Ammon's horn (tissue), 1 donor: ENCODE results near the gene SMARCA2.

ENCODE experiments used
- DNase-seq: peaks from one replicate; pipeline ENCODE4 v3.0.0-alpha.2; 2016; ENCODE audit warnings: low spot score

SMARCA2 gene

GRCh38 chr9:2174306-2174705, 159.2 kb downstream of the SMARCA2 start:
- peak; percentile 57 for DNase-seq

GRCh38 chr9:2174911-2175310, 159.8 kb downstream of the SMARCA2 start:
- no peak for DNase-seq

GRCh38 chr9:2177121-2177520, 162.0 kb downstream of the SMARCA2 start:
- no peak for DNase-seq

GRCh38 chr9:2178034-2178734, 163.0 kb downstream of the SMARCA2 start:
- no peak for DNase-seq

DNA sequence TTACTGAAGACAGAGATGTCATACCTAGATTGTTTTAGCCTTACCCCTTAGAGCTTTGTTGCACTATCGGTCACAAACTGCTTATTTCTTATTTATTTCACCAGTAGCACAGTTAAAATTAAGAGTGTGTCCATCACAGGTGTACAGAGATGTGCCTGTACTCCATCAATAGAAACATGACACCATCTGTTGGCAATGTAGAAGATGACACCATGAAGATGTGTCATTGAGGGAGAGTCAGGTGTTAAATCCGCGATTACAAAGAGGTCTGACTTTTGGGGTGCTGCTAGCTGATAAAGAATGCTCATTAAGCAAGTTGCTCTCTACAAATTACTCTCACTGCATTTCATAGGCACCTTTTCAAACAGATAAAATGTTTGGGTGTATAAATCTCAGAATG, 164.4 kb downstream of the SMARCA2 start:
- peak; percentile 23 for DNase-seq

- peak; percentile 42 for DNase-seq
These were observed 165.0 kb downstream of the SMARCA2 start for GRCh38 chr9:2180154-2180553.

GRCh38 chr9:2180704-2181103, 165.6 kb downstream of the SMARCA2 start:
- no peak for DNase-seq

DNA sequence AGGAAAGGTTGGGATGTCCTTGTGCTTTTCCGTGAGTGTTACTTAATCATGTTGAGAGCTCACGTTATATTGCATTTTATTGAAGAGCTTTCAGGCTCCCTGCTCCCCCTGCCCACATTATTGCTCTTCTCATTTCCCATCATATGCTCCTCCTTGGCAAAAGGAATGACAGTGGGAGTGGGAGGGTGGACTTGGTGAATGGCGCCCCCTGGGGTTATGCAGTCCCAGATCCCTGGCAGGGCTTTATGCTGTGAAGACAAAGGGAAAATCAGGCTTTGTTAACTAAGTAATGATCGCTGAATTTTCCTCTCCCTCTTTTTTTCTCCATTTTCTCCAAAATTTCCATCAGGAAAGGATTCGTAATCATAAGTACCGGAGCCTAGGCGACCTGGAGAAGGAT, 166.6 kb downstream of the SMARCA2 start:
- peak; percentile 39 for DNase-seq

DNA sequence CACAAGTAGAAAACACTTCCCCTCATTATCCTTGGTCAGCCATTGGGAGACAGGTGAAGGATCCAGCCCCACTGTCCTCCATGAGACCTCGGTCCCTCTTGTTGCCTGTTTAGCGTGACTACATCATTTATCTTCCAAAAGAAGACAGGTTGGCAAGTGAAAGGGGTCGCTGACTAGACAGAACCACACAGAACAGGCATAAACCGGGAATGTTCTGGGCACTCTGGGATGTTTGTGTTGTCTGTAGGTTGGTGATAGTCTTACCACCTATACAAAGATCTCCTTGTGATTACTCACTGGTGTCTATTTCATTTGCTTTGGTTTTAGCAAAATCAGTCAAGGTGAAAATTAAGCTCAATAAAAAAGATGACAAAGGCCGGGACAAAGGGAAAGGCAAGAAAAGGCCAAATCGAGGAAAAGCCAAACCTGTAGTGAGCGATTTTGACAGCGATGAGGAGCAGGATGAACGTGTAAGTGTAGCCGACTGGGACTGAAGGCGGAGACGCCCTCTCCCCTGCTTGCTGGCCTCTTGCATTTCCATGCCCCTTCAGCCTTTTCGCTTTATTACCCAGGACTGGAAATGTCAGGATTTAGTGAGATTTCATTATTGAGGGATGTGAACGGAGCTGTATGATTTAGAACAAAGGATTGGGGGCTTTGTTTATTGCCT, 175.9 kb downstream of the SMARCA2 start:
- no peak for DNase-seq

- DNase-seq = no peak
These were observed 176.4 kb downstream of the SMARCA2 start for GRCh38 chr9:2191609-2191972.

DNA sequence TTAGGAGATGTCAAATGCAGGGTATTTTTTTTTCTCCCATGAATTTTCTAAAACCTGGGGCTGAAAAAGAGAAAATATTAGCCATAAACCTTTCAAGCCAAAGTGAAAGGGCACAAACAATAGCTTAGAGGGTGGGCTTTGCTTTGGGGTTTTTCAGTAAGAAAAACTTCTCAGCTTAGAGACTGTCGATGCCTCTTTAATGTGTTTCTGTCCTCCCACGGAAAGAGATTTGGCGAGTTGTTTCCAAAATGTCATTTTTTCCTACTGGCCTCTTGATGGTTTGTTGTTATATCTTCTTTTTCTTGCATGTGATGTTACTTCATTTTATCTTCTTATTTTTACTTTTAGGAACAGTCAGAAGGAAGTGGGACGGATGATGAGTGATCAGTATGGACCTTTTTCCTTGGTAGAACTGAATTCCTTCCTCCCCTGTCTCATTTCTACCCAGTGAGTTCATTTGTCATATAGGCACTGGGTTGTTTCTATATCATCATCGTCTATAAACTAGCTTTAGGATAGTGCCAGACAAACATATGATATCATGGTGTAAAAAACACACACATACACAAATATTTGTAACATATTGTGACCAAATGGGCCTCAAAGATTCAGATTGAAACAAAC, 177.3 kb downstream of the SMARCA2 start:
- no peak for DNase-seq

GRCh38 chr9:2193552-2193951, 178.4 kb downstream of the SMARCA2 start:
- no peak for DNase-seq

DNA sequence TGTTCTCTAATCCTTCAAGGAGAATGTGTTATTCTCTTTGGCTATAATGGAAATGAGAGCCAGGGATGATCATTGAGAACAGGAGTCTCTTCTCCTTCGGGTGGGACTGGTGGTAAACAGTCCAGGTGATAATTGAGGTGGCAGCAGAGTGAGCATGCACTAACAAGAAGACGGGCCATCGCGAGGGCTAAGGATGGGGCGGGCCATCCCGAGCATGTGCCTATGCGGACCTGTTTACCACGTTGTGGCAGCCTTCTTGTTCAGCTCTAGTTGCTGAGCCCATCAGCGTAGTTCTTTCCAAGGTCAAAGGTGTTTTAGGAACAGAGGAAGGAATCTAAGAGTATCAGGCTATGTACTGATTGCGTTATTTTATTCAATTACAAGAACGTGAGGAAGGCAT, 180.1 kb downstream of the SMARCA2 start:
- DNase-seq = no peak

GRCh38 chr9:2196757-2197156, 181.6 kb downstream of the SMARCA2 start:
- DNase-seq = no peak

DNA sequence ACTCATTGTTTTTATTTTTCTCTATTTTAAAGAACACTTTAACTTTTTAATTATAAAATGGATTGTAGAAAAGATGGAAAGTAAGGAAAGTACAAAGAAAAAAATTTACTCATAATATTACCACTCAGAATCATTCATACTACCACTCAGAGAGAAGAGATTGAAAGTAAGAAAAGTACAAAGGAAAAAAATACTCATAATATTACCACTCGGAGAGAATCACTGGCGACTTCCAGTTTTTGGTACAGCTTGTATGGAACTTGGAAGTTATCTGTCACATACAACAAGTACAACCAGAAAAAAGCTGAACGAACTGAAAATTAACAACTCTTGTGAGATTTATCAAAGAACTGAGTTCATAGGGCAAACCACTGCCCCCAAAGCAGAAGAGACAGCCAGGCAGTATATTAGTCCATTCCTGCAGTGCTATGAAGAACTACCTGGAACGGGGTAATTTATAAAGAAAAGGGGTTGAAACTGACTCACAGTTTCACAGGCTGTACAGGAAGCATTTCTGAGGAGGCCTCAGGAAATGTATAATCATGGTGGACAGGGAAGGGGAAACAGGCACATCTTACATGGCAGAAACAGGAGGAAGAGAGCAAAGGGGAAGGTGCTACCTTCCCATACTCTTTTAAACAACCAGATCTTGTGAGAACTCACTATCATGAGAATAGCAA, 183.9 kb downstream of the SMARCA2 start:
- no peak for DNase-seq

- no peak for DNase-seq
These were observed 185.1 kb downstream of the SMARCA2 start for GRCh38 chr9:2199999-2200796.

DNA sequence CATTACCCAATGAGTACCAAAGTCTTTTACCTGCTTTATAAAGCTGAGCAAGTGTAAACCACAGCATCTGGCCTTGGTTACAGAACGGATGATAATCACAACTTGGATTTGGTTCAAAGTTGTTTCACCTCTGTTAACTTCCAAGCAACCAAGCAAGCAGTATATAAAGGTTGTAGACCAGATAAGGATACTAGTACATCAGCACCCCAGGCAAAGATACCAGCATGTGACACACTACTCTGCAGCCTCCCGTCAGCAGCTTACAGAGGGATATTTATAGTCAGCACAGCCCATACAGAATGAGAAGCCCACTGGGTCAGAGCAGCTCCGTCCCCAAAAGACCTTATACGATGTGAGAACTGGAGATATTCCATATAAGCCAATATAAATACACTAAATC, 193.3 kb downstream of the SMARCA2 start:
- no peak for DNase-seq

DNA sequence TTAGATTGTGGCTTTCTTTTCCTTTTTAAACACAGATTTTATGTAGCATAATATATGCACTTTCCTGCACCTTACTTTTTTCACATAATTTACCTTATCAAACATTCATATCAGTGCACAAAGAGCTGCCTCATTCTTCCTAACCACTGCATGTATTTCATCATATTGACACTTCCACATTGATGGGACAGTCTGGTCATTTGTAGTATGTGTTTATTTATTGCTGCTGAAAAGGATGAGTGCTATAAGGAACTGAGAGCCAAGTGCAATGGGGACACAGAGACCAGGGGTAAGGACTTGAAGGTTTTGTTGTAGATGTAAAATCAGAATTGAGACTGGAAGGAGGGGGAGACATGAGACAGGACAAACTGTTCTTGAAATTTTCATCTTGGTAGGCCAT, 193.8 kb downstream of the SMARCA2 start:
- DNase-seq = no peak

GRCh38 chr9:2209400-2209799, 194.3 kb downstream of the SMARCA2 start:
- DNase-seq = no peak

- no peak for DNase-seq
These were observed 195.1 kb downstream of the SMARCA2 start for GRCh38 chr9:2210201-2210600.

DNA sequence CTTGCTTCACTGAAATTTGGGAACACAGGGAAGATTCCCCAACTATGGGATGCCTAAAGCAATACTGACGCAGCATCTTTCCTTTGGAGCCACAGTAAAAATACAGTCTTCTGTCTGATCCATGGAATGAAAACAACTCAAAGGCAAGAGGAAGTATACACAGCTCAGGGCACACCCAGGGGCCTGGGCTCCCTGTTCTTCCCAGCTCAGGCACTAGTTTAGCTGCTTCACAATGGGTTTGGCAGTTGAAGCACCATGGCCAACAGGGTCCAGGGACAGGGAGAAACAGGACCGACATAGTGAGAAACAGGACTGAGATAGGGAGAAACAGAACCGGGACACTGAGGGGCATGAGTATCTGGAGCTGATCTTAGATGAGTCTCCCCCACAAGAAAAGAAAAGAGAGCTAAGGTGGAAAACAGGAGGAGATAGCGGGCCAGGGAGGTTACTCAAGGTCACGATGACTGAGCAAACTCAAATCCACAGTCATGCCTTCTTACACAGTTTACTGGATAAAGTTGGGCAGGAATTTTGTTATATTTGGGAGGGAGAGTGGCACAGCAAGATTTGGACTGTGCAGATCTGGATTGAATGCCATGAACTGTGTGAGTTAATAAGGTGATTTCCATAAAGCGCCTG, 198.8 kb downstream of the SMARCA2 start:
- DNase-seq = no peak

GRCh38 chr9:2214707-2215106, 199.6 kb downstream of the SMARCA2 start:
- no peak for DNase-seq
